Muscle layer of colon (tissue), 2 donors: ENCODE results near the gene IGIP.
"Not testable (repeated sequence)": the region's sequence is repeated elsewhere in the genome, so short reads cannot be mapped to it uniquely, and the experiment has no call there.

Experiments
- H3K27ac ChIP-seq: one replicate; pipeline ENCODE4 v1.7.0; 2013; ENCODE audit warnings: low read depth, mild to moderate bottlenecking, low read length, moderate library complexity
- H3K27me3 ChIP-seq, 2 donors: one replicate each; pipeline ENCODE4 v1.7.0; 2013; ENCODE audit warnings: low read length in 2 of 2, mild to moderate bottlenecking in 2 of 2; ENCODE audit not compliant: insufficient read depth in 2 of 2, control insufficient read depth in 1 of 2
- H3K36me3 ChIP-seq: one replicate; pipeline ENCODE4 v1.7.0; 2013; ENCODE audit warnings: mild to moderate bottlenecking, low read length; ENCODE audit not compliant: insufficient read depth
- H3K4me1 ChIP-seq: one replicate; pipeline ENCODE4 v1.7.0; 2013; ENCODE audit warnings: mild to moderate bottlenecking, low read length; ENCODE audit not compliant: insufficient read depth
- H3K4me3 ChIP-seq, 2 donors: one replicate each; pipeline ENCODE4 v1.7.0; 2013; ENCODE audit warnings: low read length in 2 of 2, low read depth in 1 of 2, mild to moderate bottlenecking in 1 of 2, moderate library complexity in 1 of 2
- H3K9ac ChIP-seq: one replicate; pipeline ENCODE4 v1.7.0; 2013; ENCODE audit warnings: low read length
- H3K9me3 ChIP-seq: one replicate; pipeline ENCODE4 v1.7.0; 2013; ENCODE audit warnings: mild to moderate bottlenecking, low read length
- donor health status: abdominal sarcoma.
- donor health status: Adenocarcinoma of cecum.

The IGIP gene

GRCh38 chr5:140154710-140155381 is 29.1 kb downstream of the IGIP start:
- not testable (repeated sequence) for H3K27me3 ChIP-seq, H3K27ac ChIP-seq, H3K36me3 ChIP-seq, H3K9ac ChIP-seq, H3K9me3 ChIP-seq, H3K4me3 ChIP-seq
- peaks cover 21% of the 10 kb centered on the region for H3K4me1 ChIP-seq

DNA sequence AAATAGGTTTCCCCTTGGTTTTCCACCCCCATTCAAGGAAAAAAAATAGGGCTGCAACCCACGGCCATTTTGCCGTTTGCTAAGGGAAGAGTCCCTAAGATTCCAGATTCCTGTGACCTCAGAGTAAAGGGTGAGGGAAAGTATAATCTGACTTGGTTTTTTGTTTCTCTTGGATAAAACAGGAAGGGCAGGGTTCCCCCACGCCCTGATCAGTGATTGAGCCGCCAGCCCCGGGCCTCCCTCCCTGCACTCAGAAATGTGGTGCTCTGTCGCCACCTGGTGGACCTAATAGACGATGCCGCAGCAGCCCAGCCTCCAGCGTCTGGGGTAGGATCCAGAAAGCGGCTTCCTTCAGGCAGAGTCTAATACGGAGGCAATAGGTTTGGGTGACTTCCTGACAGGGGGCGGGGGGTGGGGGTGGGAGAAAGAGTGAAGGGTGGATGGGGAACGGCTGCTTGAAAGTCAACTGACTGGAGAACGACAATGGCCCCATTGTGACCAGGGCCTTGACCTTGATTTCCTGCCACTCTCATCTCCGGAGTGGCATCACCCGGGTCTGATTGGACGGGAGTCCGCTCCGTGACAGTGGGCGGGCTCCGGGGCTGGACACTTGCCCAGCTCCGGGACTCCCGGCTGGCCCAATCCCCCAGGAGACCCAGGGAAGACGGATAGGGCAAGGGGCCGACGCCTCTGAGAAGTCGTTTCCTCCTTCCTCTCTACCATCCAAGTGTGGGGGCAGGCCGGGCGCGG is 31.5 kb downstream of the IGIP start:
- Histone ChIP-seq H3K36me3 (no peaks in the 10 kb centered on the region), H3K9me3 (no peaks in the 10 kb centered on the region), H3K27me3 (no peaks in the 10 kb centered on the region), H3K4me1 (peaks cover 21% of the 10 kb centered on the region), H3K4me3 (peak overlapping the region in 1 of 2 donors; percentile 41), H3K27ac (no peak overlapping the region), H3K9ac (no peak overlapping the region)

GRCh38 chr5:140159014-140159927 is 33.5 kb downstream of the IGIP start:
- no peaks in the 10 kb centered on the region for H3K9me3 ChIP-seq

GRCh38 chr5:140162275-140162674 is 36.5 kb downstream of the IGIP start:
- Histone ChIP-seq H3K4me1 (no peaks in the 10 kb centered on the region), H3K27ac (no peak overlapping the region), H3K36me3 (no peaks in the 10 kb centered on the region), H3K9me3 (no peaks in the 10 kb centered on the region), H3K27me3 (no peaks in the 10 kb centered on the region), H3K9ac (no peak overlapping the region), H3K4me3 (no peak overlapping the region)

More at GRCh38 chr5:140159014-140159927, 33.5 kb downstream of the IGIP start:
- Histone ChIP-seq H3K9ac (no peak overlapping the region), H3K36me3 (no peaks in the 10 kb centered on the region), H3K4me1 (peaks cover 8% of the 10 kb centered on the region), H3K27me3 (no peaks in the 10 kb centered on the region), H3K27ac (no peak overlapping the region), H3K4me3 (no peak overlapping the region)

- Histone ChIP-seq H3K27me3 (no peaks in the 10 kb centered on the region), H3K4me1 (no peaks in the 10 kb centered on the region), H3K9ac (no peak overlapping the region), H3K4me3 (no peak overlapping the region), H3K9me3 (no peaks in the 10 kb centered on the region), H3K27ac (no peak overlapping the region), H3K36me3 (no peaks in the 10 kb centered on the region)
These were observed 37.0 kb downstream of the IGIP start for GRCh38 chr5:140162781-140163180.

GRCh38 chr5:140165101-140165922 is 39.6 kb downstream of the IGIP start:
- Histone ChIP-seq H3K4me1 (no peaks in the 10 kb centered on the region), H3K27me3 (no peaks in the 10 kb centered on the region), H3K9ac (no peak overlapping the region), H3K36me3 (no peaks in the 10 kb centered on the region), H3K27ac (no peak overlapping the region), H3K4me3 (no peak overlapping the region), H3K9me3 (no peaks in the 10 kb centered on the region)

DNA sequence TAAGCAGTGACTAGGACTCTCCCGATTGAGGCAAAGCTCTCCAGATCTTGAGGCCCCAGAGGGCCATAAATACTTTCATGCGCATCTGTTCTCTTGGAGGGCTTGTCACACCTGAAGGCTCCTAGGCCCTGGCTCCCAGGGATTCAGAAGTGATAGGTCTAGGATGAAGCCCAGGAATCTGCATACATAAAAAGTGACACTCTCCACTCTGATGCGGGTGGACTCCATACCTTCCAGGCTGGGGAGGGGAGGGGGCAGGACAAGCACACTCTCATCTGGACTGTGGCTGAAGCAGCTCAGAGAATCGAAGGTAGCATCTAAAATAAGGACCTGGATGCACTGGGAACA is 40.2 kb downstream of the IGIP start:
- no peak overlapping the region for H3K4me3 ChIP-seq
- no peak overlapping the region for H3K9ac ChIP-seq
- H3K36me3 ChIP-seq: no peaks in the 10 kb centered on the region
- no peaks in the 10 kb centered on the region for H3K4me1 ChIP-seq
- no peaks in the 10 kb centered on the region for H3K9me3 ChIP-seq
- H3K27me3 ChIP-seq: no peaks in the 10 kb centered on the region
- no peak overlapping the region for H3K27ac ChIP-seq

DNA sequence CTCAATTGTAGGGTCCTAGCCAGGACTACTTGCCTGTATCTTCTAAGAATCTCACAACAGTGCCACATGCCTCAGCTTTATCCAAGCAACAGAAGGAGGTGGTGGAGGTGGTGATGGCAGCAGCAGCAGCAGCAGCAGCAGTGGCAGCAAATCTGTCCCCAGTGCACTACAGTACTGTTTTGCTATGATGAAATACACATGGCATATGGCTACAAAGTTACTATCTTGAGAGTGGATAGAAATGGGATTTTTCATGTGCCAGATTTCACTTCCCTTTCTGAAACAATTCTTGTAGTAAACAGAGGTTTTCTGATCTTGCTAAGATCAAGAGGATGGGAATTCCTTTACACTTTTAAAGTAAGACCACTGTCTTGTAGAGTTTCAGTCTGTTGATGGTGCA is 41.2 kb downstream of the IGIP start:
- Histone ChIP-seq H3K36me3 (no peaks in the 10 kb centered on the region), H3K4me1 (no peaks in the 10 kb centered on the region), H3K9ac (no peak overlapping the region), H3K27ac (no peak overlapping the region), H3K9me3 (no peaks in the 10 kb centered on the region), H3K27me3 (no peaks in the 10 kb centered on the region), H3K4me3 (no peak overlapping the region)

DNA sequence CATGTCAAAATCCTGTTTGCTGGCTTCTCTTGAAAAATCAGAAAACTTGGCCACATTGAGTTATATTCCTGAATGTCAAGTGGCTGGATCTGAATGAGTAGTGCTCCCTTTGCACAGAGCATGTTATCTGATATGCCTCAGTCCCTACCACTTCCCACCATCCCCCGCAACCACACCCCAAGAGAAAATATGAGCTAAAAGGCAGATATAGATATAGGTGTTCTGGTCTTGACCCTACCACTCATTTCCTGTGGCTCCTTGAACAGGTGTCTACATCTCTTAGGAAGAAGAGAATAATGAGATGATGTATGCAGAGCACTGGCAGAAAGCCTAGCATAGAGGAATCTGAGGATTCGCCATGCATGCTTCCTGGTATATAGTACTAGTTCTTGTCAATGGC is 42.6 kb downstream of the IGIP start:
- Histone ChIP-seq H3K9ac (no peak overlapping the region), H3K27ac (no peak overlapping the region), H3K36me3 (no peaks in the 10 kb centered on the region)

GRCh38 chr5:140169410-140169809 is 43.7 kb downstream of the IGIP start:
- no peak overlapping the region for H3K9ac ChIP-seq
- no peak overlapping the region for H3K27ac ChIP-seq
- no peaks in the 10 kb centered on the region for H3K36me3 ChIP-seq
- H3K9me3 ChIP-seq: no peaks in the 10 kb centered on the region
- H3K4me3 ChIP-seq: no peak overlapping the region
- peaks cover 4% of the 10 kb centered on the region for H3K4me1 ChIP-seq
- no peaks in the 10 kb centered on the region for H3K27me3 ChIP-seq

More for the DNA sequence above, 42.6 kb downstream of the IGIP start:
- Histone ChIP-seq H3K4me1 (no peaks in the 10 kb centered on the region), H3K27me3 (no peaks in the 10 kb centered on the region), H3K4me3 (no peak overlapping the region), H3K9me3 (no peaks in the 10 kb centered on the region)

GRCh38 chr5:140172483-140172882 is 46.7 kb downstream of the IGIP start:
- Histone ChIP-seq H3K9ac (no peak overlapping the region), H3K27ac (no peak overlapping the region), H3K4me3 (no peak overlapping the region)

More at GRCh38 chr5:140172483-140172882, 46.7 kb downstream of the IGIP start:
- Histone ChIP-seq H3K9me3 (no peaks in the 10 kb centered on the region), H3K27me3 (no peaks in the 10 kb centered on the region), H3K36me3 (no peaks in the 10 kb centered on the region), H3K4me1 (peaks cover 11% of the 10 kb centered on the region)
